Measurements from ENCODE around the gene SERGEF.

Gene SERGEF

DNA sequence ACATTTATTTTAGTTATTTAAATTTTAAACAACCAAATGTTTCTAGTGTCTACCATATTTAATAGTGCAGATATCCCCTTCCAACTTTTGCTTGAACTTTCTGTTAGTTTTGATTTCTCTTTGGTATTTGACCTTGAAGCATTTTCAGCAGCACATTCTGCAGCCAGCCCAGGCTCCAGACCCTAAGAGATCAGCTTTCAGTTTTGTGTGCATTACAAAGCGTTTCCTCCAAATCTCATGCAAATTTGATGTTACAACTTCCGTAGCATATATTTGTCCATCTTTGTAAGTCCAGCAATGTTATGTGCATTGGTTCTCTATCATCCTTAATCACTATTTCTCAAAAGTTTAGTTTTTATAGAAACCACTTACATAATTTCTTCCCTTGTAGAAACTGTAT, 14.6 kb upstream of the SERGEF start:
- peak overlapping the region; percentile 14; the same call in 1 of the 2 replicates for H3K4me3 ChIP-seq (ENCODE audit: low read length)
- H3K4me1 ChIP-seq (ENCODE audit: low read length), result peaks cover 13% of the 10 kb centered on the region
- peak; percentile 85 for DNase-seq
- no peaks in the 10 kb centered on the region for H3K79me2 ChIP-seq (ENCODE audit: low read length)
- H3K27me3 ChIP-seq (replicated peaks; ENCODE audit: insufficient read depth, low read length), result no peaks in the 10 kb centered on the region
- peak overlapping the region; percentile 55 for H2AFZ ChIP-seq (ENCODE audit: low read length)
- H3K9ac ChIP-seq (ENCODE audit: low read length), result no peak overlapping the region
- H3K27ac ChIP-seq (ENCODE audit: low read length), result peak overlapping the region; percentile 36; the same call in 1 of the 2 replicates
- H3F3A ChIP-seq (ENCODE audit: insufficient read depth, low read length), result no peaks in the 10 kb centered on the region
- no peaks in the 10 kb centered on the region for H3K9me2 ChIP-seq (replicated peaks; ENCODE audit: insufficient read depth, low read length)
- no peaks in the 10 kb centered on the region for H3K36me3 ChIP-seq (replicated peaks; ENCODE audit: insufficient read depth, low read length)
- H3K9me3 ChIP-seq (replicated peaks; ENCODE audit: insufficient read depth, low read length), result no peaks in the 10 kb centered on the region
- TF ChIP-seq CTCF (IDR thresholded peaks at IDR 0.05; ENCODE audit: low read length), result no peak
- no peak for TF ChIP-seq EZH2phosphoT487 (IDR thresholded peaks at IDR 0.05; ENCODE audit: low read length)
- no peak for TF ChIP-seq EZH2 (optimal IDR thresholded peaks at IDR 0.05; ENCODE audit: low read depth, low read length)
- peak overlapping the region; percentile 44 for H3K4me2 ChIP-seq (ENCODE audit: low read depth, low read length)
- H4K20me1 ChIP-seq (ENCODE audit: insufficient read depth, low read length), result no peaks in the 10 kb centered on the region

GRCh38 chr11:18022419-18022818, 9.6 kb upstream of the SERGEF start:
- H3K9me3 ChIP-seq (replicated peaks; ENCODE audit: insufficient read depth, low read length), result no peaks in the 10 kb centered on the region

GRCh38 chr11:18019650-18020049, 6.8 kb upstream of the SERGEF start:
- no peaks in the 10 kb centered on the region for H4K20me1 ChIP-seq (ENCODE audit: insufficient read depth, low read length)
- H3K79me2 ChIP-seq (ENCODE audit: low read length), result no peaks in the 10 kb centered on the region
- H2AFZ ChIP-seq (ENCODE audit: low read length), result no peak overlapping the region
- no peak overlapping the region for H3K4me2 ChIP-seq (ENCODE audit: low read depth, low read length)
- no peak overlapping the region for H3K9ac ChIP-seq (ENCODE audit: low read length)
- H3K9me2 ChIP-seq (replicated peaks; ENCODE audit: insufficient read depth, low read length), result no peaks in the 10 kb centered on the region
- no peaks in the 10 kb centered on the region for H3K9me3 ChIP-seq (replicated peaks; ENCODE audit: insufficient read depth, low read length)
- no peaks in the 10 kb centered on the region for H3K27me3 ChIP-seq (replicated peaks; ENCODE audit: insufficient read depth, low read length)
- no peaks in the 10 kb centered on the region for H3K4me1 ChIP-seq (ENCODE audit: low read length)
- H3F3A ChIP-seq (ENCODE audit: insufficient read depth, low read length), result no peaks in the 10 kb centered on the region
- DNase-seq, result no peak
- no peak for TF ChIP-seq EZH2phosphoT487 (IDR thresholded peaks at IDR 0.05; ENCODE audit: low read length)
- TF ChIP-seq CTCF (IDR thresholded peaks at IDR 0.05; ENCODE audit: low read length), result no peak
- TF ChIP-seq EZH2 (optimal IDR thresholded peaks at IDR 0.05; ENCODE audit: low read depth, low read length), result no peak
- H3K36me3 ChIP-seq (replicated peaks; ENCODE audit: insufficient read depth, low read length), result no peaks in the 10 kb centered on the region
- no peak overlapping the region for H3K4me3 ChIP-seq (ENCODE audit: low read length)
- no peak overlapping the region for H3K27ac ChIP-seq (ENCODE audit: low read length)

More at GRCh38 chr11:18022419-18022818, 9.6 kb upstream of the SERGEF start:
- no peak for DNase-seq
- no peak overlapping the region for H3K9ac ChIP-seq (ENCODE audit: low read length)
- H3K9me2 ChIP-seq (replicated peaks; ENCODE audit: insufficient read depth, low read length), result no peaks in the 10 kb centered on the region
- H3K27ac ChIP-seq (ENCODE audit: low read length), result no peak overlapping the region
- no peak overlapping the region for H3K4me3 ChIP-seq (ENCODE audit: low read length)
- no peaks in the 10 kb centered on the region for H3K79me2 ChIP-seq (ENCODE audit: low read length)
- H3K36me3 ChIP-seq (replicated peaks; ENCODE audit: insufficient read depth, low read length), result no peaks in the 10 kb centered on the region
- H3K4me1 ChIP-seq (ENCODE audit: low read length), result peaks cover 5% of the 10 kb centered on the region
- TF ChIP-seq EZH2phosphoT487 (IDR thresholded peaks at IDR 0.05; ENCODE audit: low read length), result no peak
- no peak for TF ChIP-seq CTCF (IDR thresholded peaks at IDR 0.05; ENCODE audit: low read length)
- TF ChIP-seq EZH2 (optimal IDR thresholded peaks at IDR 0.05; ENCODE audit: low read depth, low read length), result no peak
- H3K4me2 ChIP-seq (ENCODE audit: low read depth, low read length), result no peak overlapping the region
- no peaks in the 10 kb centered on the region for H4K20me1 ChIP-seq (ENCODE audit: insufficient read depth, low read length)
- H3K27me3 ChIP-seq (replicated peaks; ENCODE audit: insufficient read depth, low read length), result no peaks in the 10 kb centered on the region
- no peaks in the 10 kb centered on the region for H3F3A ChIP-seq (ENCODE audit: insufficient read depth, low read length)
- H2AFZ ChIP-seq (ENCODE audit: low read length), result no peak overlapping the region
